H1 (cell line): ENCODE measurements around the gene STAMBPL1. TPM values are rescaled to one million over a fixed set of nuclear protein-coding genes. Genes with fewer than 3 reads are reported as not detected.

Source experiments
- CTCF ChIA-PET: fragments of 300-600 bp; sonication (Branson Sonifier 250); formaldehyde crosslinking; loops from one replicate; lab custom pipeline; 2021; ENCODE audit not compliant: partially characterized antibody; lab: Charles Lee
- POLR2A ChIA-PET: fragments of 300-600 bp; sonication (Branson Sonifier 250); formaldehyde crosslinking; loops from one replicate; lab custom pipeline; 2021; ENCODE audit warnings: inconsistent platforms; ENCODE audit not compliant: partially characterized antibody; lab: Charles Lee
- DNase-seq, 2 experiments: peaks; one replicate each; pipeline versions ENCODE4 v3.0.0 to v3.0.0-alpha.2; 2010 to 2022; ENCODE audit warnings: low spot score in 2 of 2, low read depth in 1 of 2, mixed read lengths in 1 of 2
- FAIRE-seq: peaks from 2 replicates; lab custom pipeline; 2011; peaks lifted over from hg19 to GRCh38; lab: Jason Lieb, UNC
- H2AFZ ChIP-seq: 2 replicates; pipeline ENCODE4 v1.8.1; 2012; ENCODE audit warnings: low read length, inconsistent platforms
- H2AK5ac ChIP-seq: 2 replicates; pipeline ENCODE4 v1.6.1; 2013; ENCODE audit warnings: low read depth, low read length
- H2BK120ac ChIP-seq: replicated peaks from 2 replicates; pipeline ENCODE3; 2013; ENCODE audit warnings: low read depth, low read length, inconsistent platforms
- H2BK12ac ChIP-seq: 2 replicates; pipeline ENCODE4 v1.6.1; 2013; ENCODE audit warnings: low read depth, low read length
- H2BK15ac ChIP-seq: 2 replicates; pipeline ENCODE4 v1.6.1; 2013; ENCODE audit warnings: low read length
- H2BK20ac ChIP-seq: 2 replicates; pipeline ENCODE4 v1.6.1; 2013; ENCODE audit warnings: low read length
- H2BK5ac ChIP-seq: 2 replicates; pipeline ENCODE4 v1.6.1; 2013; ENCODE audit warnings: low read depth, low read length
- H3K14ac ChIP-seq: 2 replicates; pipeline ENCODE4 v1.6.1; 2013; ENCODE audit warnings: inconsistent platforms; ENCODE audit not compliant: insufficient read length
- H3K18ac ChIP-seq: 2 replicates; pipeline ENCODE4 v1.6.1; 2013; ENCODE audit warnings: low read length; ENCODE audit errors: extremely low read depth
- H3K23ac ChIP-seq: 2 replicates; pipeline ENCODE4 v1.6.1; 2013; ENCODE audit warnings: inconsistent platforms; ENCODE audit not compliant: insufficient read length
- H3K23me2 ChIP-seq: 2 replicates; pipeline ENCODE4 v1.6.1; 2013; ENCODE audit warnings: low read depth, low read length
- H3K27ac ChIP-seq: 2 replicates; pipeline ENCODE4 v1.6.1; 2011; ENCODE audit warnings: low read depth, low read length, inconsistent platforms
- H3K27me3 ChIP-seq, 4 experiments: replicated peaks in 1 of 4; 1 replicate in 1 of 4; 2 replicates in 3 of 4; pipeline versions ENCODE4 v1.6.1 to v1.8.1; 2011 to 2013; ENCODE audit warnings: low read length in 3 of 4, mild to moderate bottlenecking in 3 of 4, inconsistent platforms in 2 of 4, mixed read lengths in 2 of 4, moderate library complexity in 1 of 4; ENCODE audit not compliant: control insufficient read depth in 3 of 4, insufficient read depth in 3 of 4; ENCODE audit errors: extremely low read depth in 1 of 4
- H3K36me3 ChIP-seq, 4 experiments: 2 replicates each; pipeline versions ENCODE4 v1.6.1 to v1.8.1; 2011 to 2013; ENCODE audit warnings: mild to moderate bottlenecking in 4 of 4, low read length in 3 of 4, moderate library complexity in 2 of 4, control low read depth in 1 of 4, inconsistent platforms in 1 of 4; ENCODE audit not compliant: insufficient read depth in 4 of 4, control insufficient read depth in 2 of 4
- H3K4ac ChIP-seq: replicated peaks from 2 replicates; pipeline ENCODE3; 2013; ENCODE audit warnings: low read length, low read depth, mixed read lengths, inconsistent platforms; ENCODE audit not compliant: insufficient read length
- H3K4me1 ChIP-seq, 4 experiments: replicated peaks in 1 of 4; 1 replicate in 1 of 4; 2 replicates in 3 of 4; pipeline versions ENCODE4 v1.6.1 to v1.8.1; 2011 to 2013; ENCODE audit warnings: low read length in 3 of 4, inconsistent platforms in 2 of 4, mixed read lengths in 1 of 4; ENCODE audit not compliant: insufficient read depth in 4 of 4, control insufficient read depth in 3 of 4
- H3K4me2 ChIP-seq, 2 experiments: 2 replicates each; pipeline versions ENCODE4 v1.6.1 to v1.8.1; 2011 to 2013; ENCODE audit warnings: low read depth in 2 of 2, low read length in 2 of 2, control low read depth in 1 of 2, inconsistent platforms in 1 of 2, mild to moderate bottlenecking in 1 of 2; ENCODE audit not compliant: insufficient read depth in 1 of 2
- H3K4me3 ChIP-seq, 4 experiments: fragments of 200-600, 300-600 bp in 1 of 4; sonication (generic), shearing (Covaris generic), sonication (Bioruptor Twin) in 1 of 4; 2 replicates each; pipeline versions ENCODE4 v1.5.1 to v1.8.1; 2011 to 2016; ENCODE audit warnings: low read length in 4 of 4, low read depth in 3 of 4, control low read depth in 2 of 4, inconsistent platforms in 2 of 4, mild to moderate bottlenecking in 2 of 4, mixed read lengths in 1 of 4, moderate library complexity in 1 of 4; ENCODE audit not compliant: insufficient read depth in 2 of 4; ENCODE audit errors: extremely low read depth in 1 of 4
- H3K56ac ChIP-seq: replicated peaks from 2 replicates; pipeline ENCODE3; 2013; ENCODE audit warnings: low read depth, mild to moderate bottlenecking, mixed read lengths, low read length, inconsistent platforms; ENCODE audit not compliant: insufficient read length
- H3K79me1 ChIP-seq: 2 replicates; pipeline ENCODE4 v1.6.1; 2013; ENCODE audit warnings: low read depth, low read length, control low read depth
- H3K79me2 ChIP-seq, 2 experiments: 2 replicates each; pipeline versions ENCODE4 v1.6.1 to v1.8.1; 2012 to 2013; ENCODE audit warnings: low read length in 2 of 2, mild to moderate bottlenecking in 2 of 2, inconsistent platforms in 1 of 2; ENCODE audit not compliant: insufficient read depth in 2 of 2, control insufficient read depth in 1 of 2
- H3K9ac ChIP-seq, 4 experiments: replicated peaks in 1 of 4; 1 replicate in 1 of 4; 2 replicates in 3 of 4; pipeline versions ENCODE4 v1.6.1 to v1.8.1; 2011 to 2013; ENCODE audit warnings: low read depth in 3 of 4, low read length in 3 of 4, control low read depth in 2 of 4, mild to moderate bottlenecking in 2 of 4, moderate library complexity in 2 of 4, inconsistent platforms in 1 of 4; ENCODE audit errors: extremely low read depth in 1 of 4
- H3K9me3 ChIP-seq, 2 experiments: 2 replicates each; pipeline versions ENCODE4 v1.6.1 to v1.8.1; 2012 to 2013; ENCODE audit warnings: mild to moderate bottlenecking in 2 of 2, moderate library complexity in 2 of 2, control low read depth in 1 of 2, inconsistent platforms in 1 of 2, low read depth in 1 of 2, low read length in 1 of 2, mixed read lengths in 1 of 2; ENCODE audit not compliant: insufficient read depth in 2 of 2
- H4K20me1 ChIP-seq, 2 experiments: replicated peaks in 1 of 2; 2 replicates each; pipeline versions ENCODE3 to v1.8.1; 2011 to 2013; ENCODE audit warnings: inconsistent platforms in 2 of 2, low read length in 2 of 2, mild to moderate bottlenecking in 1 of 2; ENCODE audit not compliant: insufficient read depth in 2 of 2, control insufficient read depth in 1 of 2
- H4K5ac ChIP-seq: 2 replicates; pipeline ENCODE4 v1.6.1; 2013; ENCODE audit warnings: low read length, low read depth, mixed read lengths, inconsistent platforms; ENCODE audit not compliant: insufficient read length
- H4K8ac ChIP-seq: 2 replicates; pipeline ENCODE4 v1.8.0; 2013; ENCODE audit warnings: mild to moderate bottlenecking, moderate library complexity, low read length, inconsistent platforms; ENCODE audit not compliant: insufficient read depth; ENCODE audit errors: extremely low read depth
- H4K91ac ChIP-seq: replicated peaks from 2 replicates; pipeline ENCODE3; 2013; ENCODE audit warnings: low read length, mixed read lengths, inconsistent platforms; ENCODE audit not compliant: insufficient read length
- EZH2 ChIP-seq: fragments of 200-600 bp; sonication (generic); IDR thresholded peaks from 2 replicates; pipeline ENCODE4 v1.7.1; 2012; ENCODE audit warnings: low read depth, mild to moderate bottlenecking, moderate library complexity, low read length, inconsistent platforms; ENCODE audit not compliant: severe bottlenecking
- HDAC6 ChIP-seq: IDR thresholded peaks from one replicate; pipeline ENCODE4 v1.7.1; 2012; ENCODE audit warnings: low read depth, mild to moderate bottlenecking, inconsistent platforms, low read length, moderate library complexity
- JUND ChIP-seq: IDR thresholded peaks from 2 replicates; pipeline ENCODE4 v1.6.1; 2011; ENCODE audit warnings: mild to moderate bottlenecking, improper control_type of control experiment, low read length
- RAD21 ChIP-seq, 2 experiments: IDR thresholded peaks in 1 of 2; conservative IDR thresholded peaks in 1 of 2; 2 replicates each; pipeline ENCODE4 v1.6.1; 2011; ENCODE audit warnings: low read depth in 2 of 2, low read length in 2 of 2, improper control_type of control experiment in 1 of 2, inconsistent platforms in 1 of 2, mild to moderate bottlenecking in 1 of 2, moderate library complexity in 1 of 2
- RFX5 ChIP-seq: IDR thresholded peaks from 2 replicates; pipeline ENCODE4 v1.6.1; 2011; ENCODE audit warnings: low read depth, low read length, improper control_type of control experiment, borderline replicate concordance
- WGBS, 2 experiments: shearing (Covaris generic) in 1 of 2; methylation state at CpG; one replicate each; pipeline versions ENCODE4 v1.1.6 to v1.1.7; 2013 to 2015; ENCODE audit warnings: low lambda C conversion rate in 2 of 2, mixed read lengths in 2 of 2, inconsistent platforms in 1 of 2, low coverage in 1 of 2, missing lambda C conversion rate in 1 of 2; ENCODE audit not compliant: insufficient replicate concordance in 2 of 2, insufficient coverage in 1 of 2, insufficient read length in 1 of 2; ENCODE audit errors: extremely low coverage in 1 of 2, missing lambda C conversion rate in 1 of 2; 5-methylcytosine and 5-hydroxymethylcytosine counted together
- polyA plus RNA-seq, 7 experiments: library from polyadenylated mRNA; depleted of rRNA in 3 of 7; stranded (reverse) in 5 of 7; unstranded in 2 of 7; fragments of >200 nt in 5 of 7; fragments of 200-250 nt in 2 of 7; gene quantifications; 1 replicate in 5 of 7; 2 replicates in 1 of 7; 4 replicates in 1 of 7; pipeline versions ENCODE4 v1.2.1 to v1.2.3, GENCODE V29; 2011 to 2013; ENCODE audit warnings: missing spikeins in 2 of 7, mixed read lengths in 2 of 7
- total RNA-seq: library from RNA; stranded (reverse); fragmentation: NEBNext Ultra II Directional; extraction: Animal tissue kit (Norgen Biotek cat#: 25700); gene quantifications from 2 replicates; pipeline ENCODE4 v1.2.1, GENCODE V29; 2021

Gene STAMBPL1
- total and polyA plus RNA-seq, 2 of the 8 experiments (the other 6 are each of a cell fraction or from before 2014, with no cell fraction given) = 5.5 TPM

DNA sequence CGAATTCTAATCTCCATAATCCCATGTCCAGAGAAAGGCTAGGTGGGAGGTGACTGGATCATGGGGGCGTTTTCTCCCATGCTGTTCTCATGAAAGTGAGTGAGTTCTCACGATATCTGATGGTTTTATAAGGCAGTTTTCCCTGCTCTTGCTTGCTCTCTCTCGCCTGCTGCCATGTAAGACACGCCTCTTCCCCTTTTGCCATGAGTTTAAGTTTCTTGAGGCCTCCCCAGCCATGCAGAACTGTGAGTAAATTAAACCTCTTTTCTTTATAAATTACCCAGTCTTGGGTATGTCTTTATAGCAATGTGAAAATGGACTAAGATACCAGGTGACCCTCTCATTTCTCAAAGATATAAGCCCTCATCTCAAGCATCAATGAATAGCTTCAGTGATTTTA, 73.6 kb downstream of the STAMBPL1 start:
- Histone ChIP-seq H4K20me1 (no peaks in the 10 kb centered on the region), H2BK12ac (no peak overlapping the region), H3K9me3 (no peaks in the 10 kb centered on the region), H3K36me3 (no peaks in the 10 kb centered on the region), H3K27me3 (no peaks in the 10 kb centered on the region), H3K23me2 (no peaks in the 10 kb centered on the region), H3K14ac (no peak overlapping the region), H3K56ac (no peak overlapping the region), H3K4ac (no peak overlapping the region), H3K4me1 (peaks cover 0 to 7% (median 0%) of the 10 kb centered on the region in 4 experiments; a peak in 1 of 7 replicates), H3K9ac (no peak overlapping the region), H3K27ac (no peak overlapping the region), H3K79me2 (no peaks in the 10 kb centered on the region), H3K18ac (no peak overlapping the region), H2AK5ac (no peak overlapping the region), H2BK20ac (no peak overlapping the region), H3K4me3 (no peak overlapping the region), H4K91ac (no peak overlapping the region), H4K8ac (no peak overlapping the region), H4K5ac (no peak overlapping the region), H3K23ac (no peak overlapping the region), H2AFZ (no peak overlapping the region), H2BK120ac (no peak overlapping the region), H2BK5ac (no peak overlapping the region), H3K4me2 (no peak overlapping the region), H2BK15ac (no peak overlapping the region), H3K79me1 (no peaks in the 10 kb centered on the region)
- 92% methylated on average over 5 of the region's 5 CpGs; no CpG with 5 or more reads in 1 of the 2 experiments for WGBS, 2 experiments
- FAIRE-seq = no peak
- TF ChIP-seq JUND = no peak
- no peak for TF ChIP-seq RAD21 (IDR thresholded peaks at IDR 0.05 in 1 of 2, conservative IDR thresholded peaks at IDR 0.05 in 1 of 2; ENCODE audit: low read depth in 2 of 2, low read length in 2 of 2)
- no peak for TF ChIP-seq HDAC6
- no peak for TF ChIP-seq EZH2
- TF ChIP-seq RFX5 = no peak
- POLR2A ChIA-PET = no interaction called here
- CTCF ChIA-PET = interaction anchor here (1.2 to 2.7 kb wide), 3 partner anchors 10 to 118 kb away, joined by 3 to 15 read pairs (median 5); no protein-coding TSS in a partner anchor
- DNase-seq = no peak
